K562 (cell line): ENCODE measurements around the gene MIEF2. TPM values are rescaled to one million over a fixed set of nuclear protein-coding genes. Genes with fewer than 3 reads are reported as not detected.

Experiments used
- CBX5 ChIP-seq: IDR thresholded peaks from 2 replicates; pipeline ENCODE4 v1.6.1; 2014; ENCODE audit warnings: low read depth, borderline replicate concordance
- CHCHD3 ChIP-seq: fragments of 250-450 bp; sonication (Bioruptor Pico); IDR thresholded peaks from 2 replicates; pipeline ENCODE4 v2.1.2; 2022; ENCODE audit warnings: mild to moderate bottlenecking
- CHD1 ChIP-seq: fragments of 200-600 bp; sonication (generic); IDR thresholded peaks from one replicate; pipeline ENCODE4 v1.6.1; 2012; ENCODE audit warnings: mild to moderate bottlenecking, moderate library complexity, low read length, inconsistent platforms
- EHMT2 ChIP-seq: fragments of 450-650 bp; IDR thresholded peaks from 2 replicates; pipeline ENCODE4 v1.6.1; 2018; ENCODE audit warnings: antibody characterized with exemption
- EP400 ChIP-seq: fragments of 450-650 bp; IDR thresholded peaks from 2 replicates; pipeline ENCODE4 v1.6.1; 2017; ENCODE audit warnings: antibody characterized with exemption, mild to moderate bottlenecking, moderate library complexity
- FOXA3 ChIP-seq, 2 experiments: fragments of 450-650 bp in 1 of 2; sonication (generic) in 1 of 2; formaldehyde crosslinking; IDR thresholded peaks in 1 of 2; conservative IDR thresholded peaks in 1 of 2; 2 replicates each; pipeline versions ENCODE4 v1.4.0 to v1.8.0; 2020 to 2022; ENCODE audit warnings: mild to moderate bottlenecking in 2 of 2, missing genetic modification reagents in 1 of 2
- HDAC8 ChIP-seq: fragments of 450-650 bp; IDR thresholded peaks from 2 replicates; pipeline ENCODE4 v1.6.1; 2016; ENCODE audit warnings: mild to moderate bottlenecking, missing genetic modification characterization, moderate library complexity, missing compliant biosample characterization
- L3MBTL2 ChIP-seq: fragments of 450-650 bp; IDR thresholded peaks from 2 replicates; pipeline ENCODE4 v1.6.1; 2016; ENCODE audit warnings: mild to moderate bottlenecking, moderate library complexity
- NFE2 ChIP-seq: IDR thresholded peaks from 2 replicates; pipeline ENCODE4 v1.6.1; 2014; ENCODE audit warnings: antibody characterized with exemption, low read depth
- NR2C1 ChIP-seq, 2 experiments: fragments of 450-650 bp; IDR thresholded peaks; 2 replicates each; pipeline ENCODE4 v1.6.1; 2017; ENCODE audit warnings: mild to moderate bottlenecking in 2 of 2, antibody characterized with exemption in 1 of 2, inconsistent platforms in 1 of 2, missing compliant biosample characterization in 1 of 2, missing genetic modification characterization in 1 of 2
- SAP30 ChIP-seq: fragments of 200-600 bp; sonication (generic); IDR thresholded peaks from 2 replicates; pipeline ENCODE4 v1.6.1; 2012; ENCODE audit warnings: borderline replicate concordance, low read depth, mild to moderate bottlenecking, moderate library complexity, low read length, control low read depth, inconsistent platforms; ENCODE audit not compliant: insufficient read depth, poor library complexity, severe bottlenecking
- SMARCB1 ChIP-seq: IDR thresholded peaks from 2 replicates; pipeline ENCODE4 v1.6.1; 2011; ENCODE audit warnings: improper control_type of control experiment, low read depth; ENCODE audit not compliant: insufficient read length
- TARDBP ChIP-seq: fragments of 450-650 bp; IDR thresholded peaks from 2 replicates; pipeline ENCODE4 v1.6.1; 2016
- ZNF121 ChIP-seq: sonication (generic); formaldehyde crosslinking; conservative IDR thresholded peaks from 2 replicates; pipeline ENCODE4 v1.8.0; 2022; ENCODE audit warnings: missing genetic modification reagents
- ZNF197 ChIP-seq: fragments of 200-800 bp; sonication (Bioruptor generic); IDR thresholded peaks from 2 replicates; pipeline ENCODE4 v1.6.1; 2016; ENCODE audit warnings: low read depth, missing genetic modification characterization, missing compliant biosample characterization
- ZNF282 ChIP-seq: sonication (generic); formaldehyde crosslinking; IDR thresholded peaks from 2 replicates; pipeline ENCODE4 v1.8.1; 2023; ENCODE audit warnings: missing genetic modification reagents
- ZNF780A ChIP-seq: fragments of 250-450 bp; sonication (Bioruptor Pico); IDR thresholded peaks from 2 replicates; pipeline ENCODE4 v1.5.0; 2021; ENCODE audit warnings: mild to moderate bottlenecking
- polyA plus RNA-seq, 8 experiments: library from polyadenylated mRNA; depleted of rRNA in 4 of 8; stranded (reverse) in 5 of 8; unstranded in 3 of 8; fragments of >200 nt; fragmentation: Nextera tagmentation in 2 of 8; fragmentation: Illumina TruSeq in 1 of 8; extraction: Ambion mirVana in 2 of 8; extraction: Trizol in 1 of 8; gene quantifications; 2 replicates each; pipeline versions ENCODE4 v1.2.1 to v1.2.3, GENCODE V29; 2011 to 2014; ENCODE audit warnings: inconsistent platforms in 1 of 8, missing spikeins in 1 of 8
- total RNA-seq, 7 experiments: library from RNA; depleted of rRNA in 6 of 7; stranded (reverse); fragments of >200 nt in 6 of 7; fragmentation: Illumina TruSeq in 2 of 7; extraction: Trizol in 2 of 7; gene quantifications; 2 replicates each; pipeline versions ENCODE4 v1.2.1 to v1.2.3, GENCODE V29; 2011 to 2021; ENCODE audit warnings: low replicate concordance in 1 of 7
- TF ChIP-seq, protein P1 (sequence below): fragments of 450-650 bp; formaldehyde crosslinking; IDR thresholded peaks from 2 replicates; pipeline ENCODE4 v1.4.0; 2020; ENCODE audit warnings: mild to moderate bottlenecking, moderate library complexity
- TF ChIP-seq, protein P2 (sequence below): conservative IDR thresholded peaks from 2 replicates; pipeline ENCODE4 v1.6.1; 2011; ENCODE audit warnings: low read depth, mild to moderate bottlenecking, low read length; ENCODE audit not compliant: control insufficient read depth
- TF ChIP-seq, protein P3 (sequence below): sonication (generic); formaldehyde crosslinking; IDR thresholded peaks from 2 replicates; pipeline ENCODE4 v1.8.0; 2023; ENCODE audit warnings: missing genetic modification reagents, mild to moderate bottlenecking, borderline replicate concordance
- TF ChIP-seq, protein P4 (sequence below): sonication (generic); formaldehyde crosslinking; IDR thresholded peaks from 2 replicates; pipeline ENCODE4 v1.8.0; 2022; ENCODE audit warnings: mild to moderate bottlenecking, missing genetic modification reagents

Gene MIEF2
- total and polyA plus RNA-seq, 9 of the 15 experiments (the other 6 are each of a cell fraction or from before 2014, with no cell fraction given) = 0.10 to 8.2 (median 2.4) TPM

DNA sequence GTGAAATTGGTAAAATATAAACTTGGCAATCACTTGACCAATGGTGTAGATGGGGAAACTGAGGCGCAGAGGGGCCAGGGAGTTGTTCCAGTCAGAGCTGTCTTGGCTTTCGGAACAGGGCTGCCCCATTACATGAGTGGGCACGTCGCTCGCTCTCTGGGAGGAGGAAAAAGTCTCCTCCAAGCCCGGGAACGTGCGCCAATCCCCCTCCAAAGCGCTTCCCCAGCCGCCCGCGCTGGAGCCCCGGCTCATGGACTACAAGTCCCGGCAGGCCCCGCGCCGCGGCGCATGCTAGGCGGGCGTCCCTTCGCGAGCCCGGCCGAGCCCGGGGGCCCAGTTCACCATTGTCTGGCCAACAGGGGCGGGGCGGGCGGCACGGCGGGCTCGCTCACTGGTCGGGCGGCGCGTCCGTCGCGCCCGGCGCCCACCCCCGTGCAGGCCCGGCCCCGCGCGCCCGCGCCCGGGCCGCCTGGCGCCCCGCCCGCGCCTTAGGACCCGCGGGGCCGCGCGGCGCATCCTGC lies 35.3 kb upstream of the MIEF2 start, which contains the start of gene LLGL1 (continued):
- TF ChIP-seq, protein P1, sequence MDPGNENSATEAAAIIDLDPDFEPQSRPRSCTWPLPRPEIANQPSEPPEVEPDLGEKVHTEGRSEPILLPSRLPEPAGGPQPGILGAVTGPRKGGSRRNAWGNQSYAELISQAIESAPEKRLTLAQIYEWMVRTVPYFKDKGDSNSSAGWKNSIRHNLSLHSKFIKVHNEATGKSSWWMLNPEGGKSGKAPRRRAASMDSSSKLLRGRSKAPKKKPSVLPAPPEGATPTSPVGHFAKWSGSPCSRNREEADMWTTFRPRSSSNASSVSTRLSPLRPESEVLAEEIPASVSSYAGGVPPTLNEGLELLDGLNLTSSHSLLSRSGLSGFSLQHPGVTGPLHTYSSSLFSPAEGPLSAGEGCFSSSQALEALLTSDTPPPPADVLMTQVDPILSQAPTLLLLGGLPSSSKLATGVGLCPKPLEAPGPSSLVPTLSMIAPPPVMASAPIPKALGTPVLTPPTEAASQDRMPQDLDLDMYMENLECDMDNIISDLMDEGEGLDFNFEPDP (CRISPR knock-in tag) = no peak
- TF ChIP-seq CHCHD3 (CRISPR knock-in tag) (no peak), NR2C1 (IDR thresholded peaks at IDR 0.05) (no peak), NR2C1 (tag; IDR thresholded peaks at IDR 0.05) (no peak), EP400 (no peak), CBX5 (no peak), TARDBP (no peak), HDAC8 (tag) (no peak), EHMT2 (no peak), FOXA3 (CRISPR knock-in tag; conservative IDR thresholded peaks at IDR 0.05 in 1 of 2, IDR thresholded peaks at IDR 0.05 in 1 of 2) (no peak), ZNF780A (CRISPR knock-in tag) (no peak), L3MBTL2 (peak; percentile 35; the same call in 1 of the 2 replicates), ZNF282 (CRISPR knock-in tag) (no peak), ZNF197 (CRISPR knock-in tag) (no peak), CHD1 (no peak), ZNF121 (CRISPR knock-in tag) (no peak), SMARCB1 (no peak), SAP30 (no peak), NFE2 (no peak)
- TF ChIP-seq, protein P2, sequence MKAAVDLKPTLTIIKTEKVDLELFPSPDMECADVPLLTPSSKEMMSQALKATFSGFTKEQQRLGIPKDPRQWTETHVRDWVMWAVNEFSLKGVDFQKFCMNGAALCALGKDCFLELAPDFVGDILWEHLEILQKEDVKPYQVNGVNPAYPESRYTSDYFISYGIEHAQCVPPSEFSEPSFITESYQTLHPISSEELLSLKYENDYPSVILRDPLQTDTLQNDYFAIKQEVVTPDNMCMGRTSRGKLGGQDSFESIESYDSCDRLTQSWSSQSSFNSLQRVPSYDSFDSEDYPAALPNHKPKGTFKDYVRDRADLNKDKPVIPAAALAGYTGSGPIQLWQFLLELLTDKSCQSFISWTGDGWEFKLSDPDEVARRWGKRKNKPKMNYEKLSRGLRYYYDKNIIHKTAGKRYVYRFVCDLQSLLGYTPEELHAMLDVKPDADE = peak; percentile 88
- TF ChIP-seq, protein P3, sequence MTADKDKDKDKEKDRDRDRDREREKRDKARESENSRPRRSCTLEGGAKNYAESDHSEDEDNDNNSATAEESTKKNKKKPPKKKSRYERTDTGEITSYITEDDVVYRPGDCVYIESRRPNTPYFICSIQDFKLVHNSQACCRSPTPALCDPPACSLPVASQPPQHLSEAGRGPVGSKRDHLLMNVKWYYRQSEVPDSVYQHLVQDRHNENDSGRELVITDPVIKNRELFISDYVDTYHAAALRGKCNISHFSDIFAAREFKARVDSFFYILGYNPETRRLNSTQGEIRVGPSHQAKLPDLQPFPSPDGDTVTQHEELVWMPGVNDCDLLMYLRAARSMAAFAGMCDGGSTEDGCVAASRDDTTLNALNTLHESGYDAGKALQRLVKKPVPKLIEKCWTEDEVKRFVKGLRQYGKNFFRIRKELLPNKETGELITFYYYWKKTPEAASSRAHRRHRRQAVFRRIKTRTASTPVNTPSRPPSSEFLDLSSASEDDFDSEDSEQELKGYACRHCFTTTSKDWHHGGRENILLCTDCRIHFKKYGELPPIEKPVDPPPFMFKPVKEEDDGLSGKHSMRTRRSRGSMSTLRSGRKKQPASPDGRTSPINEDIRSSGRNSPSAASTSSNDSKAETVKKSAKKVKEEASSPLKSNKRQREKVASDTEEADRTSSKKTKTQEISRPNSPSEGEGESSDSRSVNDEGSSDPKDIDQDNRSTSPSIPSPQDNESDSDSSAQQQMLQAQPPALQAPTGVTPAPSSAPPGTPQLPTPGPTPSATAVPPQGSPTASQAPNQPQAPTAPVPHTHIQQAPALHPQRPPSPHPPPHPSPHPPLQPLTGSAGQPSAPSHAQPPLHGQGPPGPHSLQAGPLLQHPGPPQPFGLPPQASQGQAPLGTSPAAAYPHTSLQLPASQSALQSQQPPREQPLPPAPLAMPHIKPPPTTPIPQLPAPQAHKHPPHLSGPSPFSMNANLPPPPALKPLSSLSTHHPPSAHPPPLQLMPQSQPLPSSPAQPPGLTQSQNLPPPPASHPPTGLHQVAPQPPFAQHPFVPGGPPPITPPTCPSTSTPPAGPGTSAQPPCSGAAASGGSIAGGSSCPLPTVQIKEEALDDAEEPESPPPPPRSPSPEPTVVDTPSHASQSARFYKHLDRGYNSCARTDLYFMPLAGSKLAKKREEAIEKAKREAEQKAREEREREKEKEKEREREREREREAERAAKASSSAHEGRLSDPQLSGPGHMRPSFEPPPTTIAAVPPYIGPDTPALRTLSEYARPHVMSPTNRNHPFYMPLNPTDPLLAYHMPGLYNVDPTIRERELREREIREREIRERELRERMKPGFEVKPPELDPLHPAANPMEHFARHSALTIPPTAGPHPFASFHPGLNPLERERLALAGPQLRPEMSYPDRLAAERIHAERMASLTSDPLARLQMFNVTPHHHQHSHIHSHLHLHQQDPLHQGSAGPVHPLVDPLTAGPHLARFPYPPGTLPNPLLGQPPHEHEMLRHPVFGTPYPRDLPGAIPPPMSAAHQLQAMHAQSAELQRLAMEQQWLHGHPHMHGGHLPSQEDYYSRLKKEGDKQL (CRISPR knock-in tag) = no peak
- TF ChIP-seq, protein P4, sequence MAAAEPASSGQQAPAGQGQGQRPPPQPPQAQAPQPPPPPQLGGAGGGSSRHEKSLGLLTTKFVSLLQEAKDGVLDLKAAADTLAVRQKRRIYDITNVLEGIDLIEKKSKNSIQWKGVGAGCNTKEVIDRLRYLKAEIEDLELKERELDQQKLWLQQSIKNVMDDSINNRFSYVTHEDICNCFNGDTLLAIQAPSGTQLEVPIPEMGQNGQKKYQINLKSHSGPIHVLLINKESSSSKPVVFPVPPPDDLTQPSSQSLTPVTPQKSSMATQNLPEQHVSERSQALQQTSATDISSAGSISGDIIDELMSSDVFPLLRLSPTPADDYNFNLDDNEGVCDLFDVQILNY = no peak
